K562 (cell line): ENCODE results near the gene EMD. TPM values are rescaled to one million over a fixed set of nuclear protein-coding genes. Genes with fewer than 3 reads are reported as not detected.

ENCODE experiments used
- ATAC-seq: fragments of 200-7000 bp; cut with Tn5 transposase; 3 replicates; pipeline ENCODE4 v1.9.1; 2020; ENCODE audit warnings: moderate library complexity
- BruUV-seq: library from RNA; stranded (reverse); fragments of 400-500 nt; replicated peaks from 2 replicates; lab custom pipeline; 2021; lab: Mats Ljungman, UMichigan
- CTCF ChIA-PET: fragments of 300-600 bp; formaldehyde crosslinking; extraction: SDS; loops from one replicate; lab custom pipeline; 2021; ENCODE audit warnings: low intra/inter-chr PET ratio; lab: Yijun Ruan, JAX
- POLR2A ChIA-PET: fragments of 300-600, 350-650 bp; sonication (Branson Sonifier 250); formaldehyde crosslinking; extraction: SDS; loops from one replicate; lab custom pipeline; 2021; ENCODE audit warnings: antibody characterized with exemption, inconsistent platforms; lab: Yijun Ruan, JAX
- DNase-seq, 4 experiments: peaks; one replicate each; pipeline versions ENCODE4 v3.0.0 to v3.0.0-alpha.2; 2011 to 2018; ENCODE audit warnings: low spot score in 3 of 4, mixed read lengths in 3 of 4; ENCODE audit errors: extremely low read depth in 1 of 4
- FAIRE-seq: peaks from 2 replicates; lab custom pipeline; 2011; peaks lifted over from hg19 to GRCh38; lab: Jason Lieb, UNC
- H2AFZ ChIP-seq: 2 replicates; pipeline ENCODE4 v1.6.0; 2011; ENCODE audit warnings: low read depth, low read length, control low read depth, inconsistent platforms
- H3K27ac ChIP-seq: fragments of 200-600 bp; 3 replicates; pipeline ENCODE4 v1.8.0; 2011; ENCODE audit warnings: low read depth, mild to moderate bottlenecking, control low read depth, inconsistent platforms, low read length, moderate library complexity, mixed read lengths; ENCODE audit errors: extremely low read depth
- H3K27me3 ChIP-seq, 2 experiments: fragments of 300-600 bp in 1 of 2; 2 replicates in 1 of 2; 3 replicates in 1 of 2; pipeline versions ENCODE4 v1.6.0 to v1.8.0; 2011; ENCODE audit warnings: inconsistent platforms in 2 of 2, low read length in 2 of 2, mild to moderate bottlenecking in 1 of 2, mixed read lengths in 1 of 2, moderate library complexity in 1 of 2; ENCODE audit not compliant: control insufficient read depth in 2 of 2, insufficient read depth in 2 of 2
- H3K36me3 ChIP-seq: fragments of 300-600 bp; 3 replicates; pipeline ENCODE4 v1.8.0; 2011; ENCODE audit warnings: mild to moderate bottlenecking, low read length, inconsistent platforms; ENCODE audit not compliant: control insufficient read depth, insufficient read depth
- H3K4me1 ChIP-seq, 2 experiments: fragments of 200-600 bp in 1 of 2; replicated peaks in 1 of 2; 2 replicates in 1 of 2; 3 replicates in 1 of 2; pipeline versions ENCODE4 v1.5.1 to v1.8.0; 2011; ENCODE audit warnings: inconsistent platforms in 2 of 2, low read length in 2 of 2, mild to moderate bottlenecking in 1 of 2, mixed read lengths in 1 of 2, moderate library complexity in 1 of 2; ENCODE audit not compliant: control insufficient read depth in 2 of 2, insufficient read depth in 2 of 2
- H3K4me2 ChIP-seq: 2 replicates; pipeline ENCODE4 v1.6.1; 2011; ENCODE audit warnings: low read length, control low read depth, inconsistent platforms, mixed read lengths; ENCODE audit not compliant: insufficient read depth
- H3K4me3 ChIP-seq: fragments of 200-600 bp; sonication (generic), shearing (Covaris generic); 2 replicates; pipeline ENCODE4 v1.5.1; 2016; ENCODE audit warnings: control low read depth, inconsistent platforms
- H3K79me2 ChIP-seq: fragments of 200-600 bp; 3 replicates; pipeline ENCODE4 v1.8.0; 2011; ENCODE audit warnings: low read length, inconsistent platforms; ENCODE audit not compliant: control insufficient read depth, insufficient read depth
- H3K9ac ChIP-seq, 2 experiments: 2 replicates each; pipeline versions ENCODE4 v1.6.0 to v1.6.1; 2011; ENCODE audit warnings: low read depth in 2 of 2, low read length in 2 of 2, control low read depth in 1 of 2, inconsistent platforms in 1 of 2, mild to moderate bottlenecking in 1 of 2, mixed read lengths in 1 of 2; ENCODE audit not compliant: insufficient read depth in 1 of 2
- H3K9me1 ChIP-seq: one replicate; pipeline ENCODE4 v1.6.0; 2011; ENCODE audit warnings: inconsistent platforms, mild to moderate bottlenecking, low read length, moderate library complexity; ENCODE audit not compliant: control insufficient read depth, insufficient read depth
- H3K9me3 ChIP-seq: replicated peaks from 2 replicates; pipeline ENCODE4 v1.5.1; 2011; ENCODE audit warnings: low read depth, low read length, inconsistent platforms; ENCODE audit not compliant: control insufficient read depth, insufficient read depth
- H4K20me1 ChIP-seq: replicated peaks from 2 replicates; pipeline ENCODE4 v1.6.1; 2011; ENCODE audit warnings: low read length, inconsistent platforms, mixed read lengths; ENCODE audit not compliant: control insufficient read depth, insufficient read depth
- ADNP ChIP-seq: fragments of 200-800 bp; sonication (Bioruptor generic); IDR thresholded peaks from 2 replicates; pipeline ENCODE4 v1.6.1; 2016; ENCODE audit warnings: missing genetic modification characterization, missing compliant biosample characterization
- C11orf30 ChIP-seq: fragments of 450-650 bp; IDR thresholded peaks from 2 replicates; pipeline ENCODE4 v1.6.1; 2016; ENCODE audit warnings: low read depth, mild to moderate bottlenecking
- FOXA1 ChIP-seq: fragments of 450-650 bp; IDR thresholded peaks from 2 replicates; pipeline ENCODE4 v1.6.1; 2016; ENCODE audit warnings: mild to moderate bottlenecking, borderline replicate concordance
- LCOR ChIP-seq: sonication (generic); formaldehyde crosslinking; IDR thresholded peaks from 2 replicates; pipeline ENCODE4 v1.8.0; 2022; ENCODE audit warnings: mild to moderate bottlenecking, missing genetic modification reagents
- NFIC ChIP-seq: fragments of 450-650 bp; IDR thresholded peaks from 2 replicates; pipeline ENCODE4 v1.6.1; 2017; ENCODE audit warnings: mild to moderate bottlenecking, inconsistent platforms
- RBFOX2 ChIP-seq: fragments of 200-400 bp; formaldehyde crosslinking; IDR thresholded peaks from 2 replicates; pipeline ENCODE4 v1.6.1; 2017; ENCODE audit warnings: low read depth, mild to moderate bottlenecking, low read length, moderate library complexity
- RCOR1 ChIP-seq, 2 experiments: IDR thresholded peaks; 2 replicates each; pipeline ENCODE4 v1.6.1; 2012; ENCODE audit warnings: low read depth in 2 of 2, low read length in 2 of 2, borderline replicate concordance in 1 of 2, improper control_type of control experiment in 1 of 2
- TAF1 ChIP-seq: IDR thresholded peaks from 2 replicates; pipeline ENCODE4 v1.6.1; 2011; ENCODE audit warnings: mild to moderate bottlenecking, low read length, moderate library complexity; ENCODE audit not compliant: insufficient read depth, control insufficient read depth, severe bottlenecking; ENCODE audit errors: extremely low read depth
- WGBS: fragments of 100-300 bp; shearing (Covaris generic); methylation state at CpG from one replicate; pipeline ENCODE4 v1.1.6; 2016; ENCODE audit warnings: low coverage, mixed read lengths; ENCODE audit not compliant: insufficient coverage; ENCODE audit errors: missing lambda C conversion rate; 5-methylcytosine and 5-hydroxymethylcytosine counted together
- in situ Hi-C: fragments of 300-500 bp; cut with MboI; formaldehyde crosslinking; loops from 4 replicates; pipeline ENCODE4 v1.15.0; 2018; ENCODE audit warnings: inconsistent platforms, mixed read lengths
- intact Hi-C: fragments of 100-400 bp; cut with micrococcal nuclease; formaldehyde crosslinking; loops from 2 replicates; pipeline ENCODE4 v1.14.2; 2022
- polyA plus RNA-seq, 8 experiments: library from polyadenylated mRNA; depleted of rRNA in 4 of 8; stranded (reverse) in 5 of 8; unstranded in 3 of 8; fragments of >200 nt; fragmentation: Nextera tagmentation in 2 of 8; fragmentation: Illumina TruSeq in 1 of 8; extraction: Ambion mirVana in 2 of 8; extraction: Trizol in 1 of 8; gene quantifications; 2 replicates each; pipeline versions ENCODE4 v1.2.1 to v1.2.3, GENCODE V29; 2011 to 2014; ENCODE audit warnings: inconsistent platforms in 1 of 8, missing spikeins in 1 of 8
- total RNA-seq, 7 experiments: library from RNA; depleted of rRNA in 6 of 7; stranded (reverse); fragments of >200 nt in 6 of 7; fragmentation: Illumina TruSeq in 2 of 7; extraction: Trizol in 2 of 7; gene quantifications; 2 replicates each; pipeline versions ENCODE4 v1.2.1 to v1.2.3, GENCODE V29; 2011 to 2021; ENCODE audit warnings: low replicate concordance in 1 of 7
- TF ChIP-seq, protein P1 (sequence below): IDR thresholded peaks from 2 replicates; pipeline ENCODE4 v1.6.1; 2012; ENCODE audit warnings: low read depth, low read length, improper control_type of control experiment, borderline replicate concordance
- TF ChIP-seq, protein P2 (sequence below): fragments of 450-650 bp; formaldehyde crosslinking; IDR thresholded peaks from 2 replicates; pipeline ENCODE4 v1.4.0; 2022; ENCODE audit warnings: missing genetic modification characterization
- TF ChIP-seq, protein P3 (sequence below): fragments of 450-650 bp; IDR thresholded peaks from one replicate; pipeline ENCODE4 v1.6.1; 2018; ENCODE audit warnings: mild to moderate bottlenecking, moderate library complexity; ENCODE audit not compliant: partially characterized antibody

EMD gene
- total and polyA plus RNA-seq, 9 of the 15 experiments (the other 6 are each of a cell fraction or from before 2014, with no cell fraction given) = 2.3 to 206 (median 61.9) TPM

DNA sequence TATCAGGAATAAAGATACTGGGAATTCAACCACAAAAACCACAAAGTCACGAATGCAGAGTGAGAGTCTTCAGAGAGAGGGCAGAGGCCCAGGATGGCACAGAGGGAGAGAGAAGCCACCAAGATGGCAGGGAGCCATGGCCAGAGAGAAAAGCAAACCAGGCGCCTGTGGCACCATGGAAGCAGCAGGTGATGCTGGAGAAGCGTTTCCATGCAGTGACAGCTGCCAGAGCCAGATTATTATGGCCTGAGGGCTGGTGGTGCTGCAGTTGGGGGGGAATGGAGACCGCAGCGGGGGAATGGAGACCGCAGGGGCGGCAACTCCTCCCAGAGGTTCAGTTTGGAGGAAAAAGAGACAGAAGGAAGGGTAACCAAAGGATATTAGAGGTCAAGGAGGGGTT lies 38.1 kb downstream of the EMD start:
- peaks cover 3 to 31% of the 10 kb centered on the region in 2 experiments; a peak in 4 of 5 replicates for H3K4me1 ChIP-seq
- DNase-seq = no peak
- TF ChIP-seq RBFOX2 = 0 out of 2 replicates have a peak, but pooled peaks have one; percentile 3
- TF ChIP-seq, protein P1, sequence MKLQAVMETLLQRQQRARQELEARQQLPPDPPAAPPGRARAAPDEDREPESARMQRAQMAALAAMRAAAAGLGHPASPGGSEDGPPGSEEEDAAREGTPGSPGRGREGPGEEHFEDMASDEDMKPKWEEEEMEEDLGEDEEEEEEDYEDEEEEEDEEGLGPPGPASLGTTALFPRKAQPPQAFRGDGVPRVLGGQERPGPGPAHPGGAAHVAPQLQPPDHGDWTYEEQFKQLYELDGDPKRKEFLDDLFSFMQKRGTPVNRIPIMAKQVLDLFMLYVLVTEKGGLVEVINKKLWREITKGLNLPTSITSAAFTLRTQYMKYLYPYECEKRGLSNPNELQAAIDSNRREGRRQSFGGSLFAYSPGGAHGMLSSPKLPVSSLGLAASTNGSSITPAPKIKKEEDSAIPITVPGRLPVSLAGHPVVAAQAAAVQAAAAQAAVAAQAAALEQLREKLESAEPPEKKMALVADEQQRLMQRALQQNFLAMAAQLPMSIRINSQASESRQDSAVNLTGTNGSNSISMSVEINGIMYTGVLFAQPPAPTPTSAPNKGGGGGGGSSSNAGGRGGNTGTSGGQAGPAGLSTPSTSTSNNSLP = no peak
- H3K36me3 ChIP-seq = peaks cover 7% of the 10 kb centered on the region; the same call in 1 of the 3 replicates
- H3K4me3 ChIP-seq = no peak overlapping the region
- H3K27ac ChIP-seq = no peak overlapping the region
- H3K79me2 ChIP-seq = peaks cover 3% of the 10 kb centered on the region; the same call in 1 of the 3 replicates
- BruUV-seq = no TSS peak
- H3K9me1 ChIP-seq = no peaks in the 10 kb centered on the region
- H3K9me3 ChIP-seq = no peaks in the 10 kb centered on the region
- ChIA-PET POLR2A (interaction anchor here (2.1 to 3.2 kb wide), 2 partner anchors 11 to 19 kb away, joined by 4 to 11 read pairs; partner anchors contain the start of genes ATP6AP1 and RPL10), CTCF (no interaction called here)
- peak; percentile 16; the same call in 2 of the 3 replicates for ATAC-seq
- 23% methylated on average over 7 of the region's 7 CpGs for WGBS
- intact Hi-C loops (no loop called here), in situ Hi-C loops (no loop called here)
- H3K27me3 ChIP-seq = no peaks in the 10 kb centered on the region
- no peak overlapping the region for H3K4me2 ChIP-seq
- H4K20me1 ChIP-seq = no peaks in the 10 kb centered on the region
- H3K9ac ChIP-seq = peak overlapping the region in 1 of 2 experiments; percentile 64; a peak in 1 of 4 replicates
- FAIRE-seq = no peak
- H2AFZ ChIP-seq = no peak overlapping the region

DNA sequence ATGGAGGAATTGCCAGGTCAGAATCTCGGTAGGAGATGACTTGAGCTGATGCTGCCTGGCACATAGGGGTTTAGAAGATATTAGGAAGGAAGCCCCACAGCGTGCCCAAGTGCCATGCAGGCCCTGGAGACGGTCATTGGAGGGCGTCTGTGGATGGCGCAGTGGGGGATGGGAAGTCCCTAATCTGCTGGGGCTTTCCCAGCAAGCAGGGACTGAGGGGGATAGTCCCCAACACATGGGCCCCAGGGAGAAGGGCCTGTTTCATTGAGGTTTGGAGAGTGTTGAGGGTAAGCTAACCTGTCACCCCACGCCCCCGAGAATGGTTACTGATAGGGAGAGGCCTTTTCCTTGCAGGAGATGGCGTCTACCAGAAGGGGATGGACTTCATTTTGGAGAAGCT lies 40.1 kb downstream of the EMD start:
- Histone ChIP-seq H3K27ac (no peak overlapping the region), H3K9ac (peak overlapping the region in 1 of 2 experiments; percentile 74; a peak in 1 of 4 replicates), H3K27me3 (no peaks in the 10 kb centered on the region), H3K9me1 (no peaks in the 10 kb centered on the region), H4K20me1 (no peaks in the 10 kb centered on the region), H3K79me2 (no peaks in the 10 kb centered on the region), H3K4me1 (peaks cover 0 to 20% of the 10 kb centered on the region in 2 experiments; a peak in 2 of 5 replicates), H3K36me3 (no peaks in the 10 kb centered on the region), H3K4me2 (no peak overlapping the region), H3K9me3 (no peaks in the 10 kb centered on the region), H3K4me3 (no peak overlapping the region), H2AFZ (no peak overlapping the region)
- ChIA-PET CTCF (no interaction called here), POLR2A (interaction anchor here (0.6 to 3.2 kb wide), 2 partner anchors 21 to 74 kb away, joined by 4 to 11 read pairs; partner anchors contain the start of gene RPL10)
- ATAC-seq (no peak), DNase-seq (no peak), FAIRE-seq (no peak)
- WGBS = 73% methylated on average over 8 of the region's 8 CpGs
- in situ Hi-C loops = no loop called here
- intact Hi-C loops = no loop called here
- BruUV-seq = no TSS peak
- TF ChIP-seq TAF1 (no peak), C11orf30 (no peak), RCOR1 (IDR thresholded peaks at IDR 0.05; ENCODE audit: borderline replicate concordance in 1 of 2, low read depth in 2 of 2, low read length in 2 of 2) (no peak), NFIC (no peak), FOXA1 (no peak), LCOR (CRISPR knock-in tag) (no peak), ADNP (tag) (no peak)
- TF ChIP-seq, protein P2, sequence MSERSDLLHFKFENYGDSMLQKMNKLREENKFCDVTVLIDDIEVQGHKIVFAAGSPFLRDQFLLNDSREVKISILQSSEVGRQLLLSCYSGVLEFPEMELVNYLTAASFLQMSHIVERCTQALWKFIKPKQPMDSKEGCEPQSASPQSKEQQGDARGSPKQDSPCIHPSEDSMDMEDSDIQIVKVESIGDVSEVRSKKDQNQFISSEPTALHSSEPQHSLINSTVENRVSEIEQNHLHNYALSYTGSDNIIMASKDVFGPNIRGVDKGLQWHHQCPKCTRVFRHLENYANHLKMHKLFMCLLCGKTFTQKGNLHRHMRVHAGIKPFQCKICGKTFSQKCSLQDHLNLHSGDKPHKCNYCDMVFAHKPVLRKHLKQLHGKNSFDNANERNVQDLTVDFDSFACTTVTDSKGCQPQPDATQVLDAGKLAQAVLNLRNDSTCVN (CRISPR knock-in tag) = no peak
- TF ChIP-seq, protein P3, sequence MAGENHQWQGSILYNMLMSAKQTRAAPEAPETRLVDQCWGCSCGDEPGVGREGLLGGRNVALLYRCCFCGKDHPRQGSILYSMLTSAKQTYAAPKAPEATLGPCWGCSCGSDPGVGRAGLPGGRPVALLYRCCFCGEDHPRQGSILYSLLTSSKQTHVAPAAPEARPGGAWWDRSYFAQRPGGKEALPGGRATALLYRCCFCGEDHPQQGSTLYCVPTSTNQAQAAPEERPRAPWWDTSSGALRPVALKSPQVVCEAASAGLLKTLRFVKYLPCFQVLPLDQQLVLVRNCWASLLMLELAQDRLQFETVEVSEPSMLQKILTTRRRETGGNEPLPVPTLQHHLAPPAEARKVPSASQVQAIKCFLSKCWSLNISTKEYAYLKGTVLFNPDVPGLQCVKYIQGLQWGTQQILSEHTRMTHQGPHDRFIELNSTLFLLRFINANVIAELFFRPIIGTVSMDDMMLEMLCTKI = no peak
